GM12878 (cell line): ENCODE measurements around the gene SCNN1A.

Experiments used
- BRCA1 ChIP-seq: IDR thresholded peaks from 2 replicates; pipeline ENCODE4 v1.6.1; 2011; ENCODE audit warnings: low read depth, low read length, improper control_type of control experiment
- CEBPB ChIP-seq, 2 experiments: fragments of 150-350 bp in 1 of 2; IDR thresholded peaks; 2 replicates each; pipeline ENCODE4 v1.6.1; 2012 to 2014; ENCODE audit warnings: low read depth in 2 of 2, low read length in 2 of 2, borderline replicate concordance in 1 of 2, inconsistent platforms in 1 of 2
- CREB1 ChIP-seq: IDR thresholded peaks from 2 replicates; pipeline ENCODE4 v1.6.1; 2012; ENCODE audit warnings: low read depth, mild to moderate bottlenecking, inconsistent platforms
- EGR1 ChIP-seq, 2 experiments: IDR thresholded peaks; 1 replicate in 1 of 2; 2 replicates in 1 of 2; pipeline ENCODE4 v1.6.1; 2011 to 2012; ENCODE audit warnings: low read depth in 2 of 2, low read length in 2 of 2, borderline replicate concordance in 1 of 2, mild to moderate bottlenecking in 1 of 2, moderate library complexity in 1 of 2
- EZH2 ChIP-seq: IDR thresholded peaks from 2 replicates; pipeline ENCODE4 v1.6.1; 2012; ENCODE audit warnings: low read depth, mild to moderate bottlenecking, control low read depth, inconsistent platforms, low read length, borderline replicate concordance; ENCODE audit not compliant: control insufficient read depth
- HDAC6 ChIP-seq: fragments of 200-600 bp; sonication (generic); IDR thresholded peaks from one replicate; pipeline ENCODE4 v1.8.0; 2017; ENCODE audit warnings: antibody characterized with exemption; ENCODE audit not compliant: unreplicated experiment
- MAX ChIP-seq: IDR thresholded peaks from 2 replicates; pipeline ENCODE4 v1.6.1; 2012; ENCODE audit warnings: low read depth, low read length, improper control_type of control experiment
- NR2F1 ChIP-seq: fragments of 450-650 bp; conservative IDR thresholded peaks from 2 replicates; pipeline ENCODE4 v1.6.1; 2017; ENCODE audit warnings: mild to moderate bottlenecking
- POLR2A ChIP-seq: IDR thresholded peaks from 2 replicates; pipeline ENCODE4 v1.6.1; 2011; ENCODE audit warnings: low read depth, mild to moderate bottlenecking, low read length
- POLR2AphosphoS5 ChIP-seq: IDR thresholded peaks from 2 replicates; pipeline ENCODE4 v1.6.1; 2011; ENCODE audit warnings: mild to moderate bottlenecking, low read length, inconsistent platforms
- SMARCA5 ChIP-seq: fragments of 450-650 bp; IDR thresholded peaks from 2 replicates; pipeline ENCODE4 v1.6.1; 2017; ENCODE audit warnings: mild to moderate bottlenecking
- TF ChIP-seq, protein P1 (sequence below), 3 experiments: IDR thresholded peaks in 2 of 3; conservative IDR thresholded peaks in 1 of 3; 2 replicates each; pipeline ENCODE4 v1.5.1; 2011; ENCODE audit warnings: low read depth in 3 of 3, low read length in 3 of 3, mild to moderate bottlenecking in 3 of 3, control low read depth in 2 of 3, moderate library complexity in 2 of 3, inconsistent platforms in 1 of 3, mixed read lengths in 1 of 3; ENCODE audit not compliant: control insufficient read depth in 2 of 3, insufficient read depth in 1 of 3; ENCODE audit errors: extremely low read depth in 1 of 3
- TF ChIP-seq, protein P2 (sequence below): IDR thresholded peaks from 2 replicates; pipeline ENCODE4 v1.6.1; 2012; ENCODE audit warnings: mild to moderate bottlenecking, low read depth, low read length

GRCh38 chr12:6362403-6362802 is 13.0 kb downstream of the SCNN1A start:
- TF ChIP-seq EZH2 (no peak), SMARCA5 (no peak), POLR2AphosphoS5 (no peak), POLR2A (no peak), MAX (no peak), EGR1 (IDR thresholded peaks at IDR 0.05; ENCODE audit: borderline replicate concordance in 1 of 2, low read depth in 2 of 2, low read length in 2 of 2) (no peak), CREB1 (no peak), CEBPB (IDR thresholded peaks at IDR 0.05; ENCODE audit: borderline replicate concordance in 1 of 2, low read depth in 2 of 2, low read length in 2 of 2) (no peak), BRCA1 (no peak), HDAC6 (no peak), NR2F1 (no peak)
- TF ChIP-seq, protein P1, sequence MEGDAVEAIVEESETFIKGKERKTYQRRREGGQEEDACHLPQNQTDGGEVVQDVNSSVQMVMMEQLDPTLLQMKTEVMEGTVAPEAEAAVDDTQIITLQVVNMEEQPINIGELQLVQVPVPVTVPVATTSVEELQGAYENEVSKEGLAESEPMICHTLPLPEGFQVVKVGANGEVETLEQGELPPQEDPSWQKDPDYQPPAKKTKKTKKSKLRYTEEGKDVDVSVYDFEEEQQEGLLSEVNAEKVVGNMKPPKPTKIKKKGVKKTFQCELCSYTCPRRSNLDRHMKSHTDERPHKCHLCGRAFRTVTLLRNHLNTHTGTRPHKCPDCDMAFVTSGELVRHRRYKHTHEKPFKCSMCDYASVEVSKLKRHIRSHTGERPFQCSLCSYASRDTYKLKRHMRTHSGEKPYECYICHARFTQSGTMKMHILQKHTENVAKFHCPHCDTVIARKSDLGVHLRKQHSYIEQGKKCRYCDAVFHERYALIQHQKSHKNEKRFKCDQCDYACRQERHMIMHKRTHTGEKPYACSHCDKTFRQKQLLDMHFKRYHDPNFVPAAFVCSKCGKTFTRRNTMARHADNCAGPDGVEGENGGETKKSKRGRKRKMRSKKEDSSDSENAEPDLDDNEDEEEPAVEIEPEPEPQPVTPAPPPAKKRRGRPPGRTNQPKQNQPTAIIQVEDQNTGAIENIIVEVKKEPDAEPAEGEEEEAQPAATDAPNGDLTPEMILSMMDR (IDR thresholded peaks at IDR 0.05 in 2 of 3, conservative IDR thresholded peaks at IDR 0.05 in 1 of 3; ENCODE audit: control insufficient read depth in 2 of 3, extremely low read depth in 1 of 3, insufficient read depth in 1 of 3, low read depth in 3 of 3, low read length in 3 of 3) = no peak
- TF ChIP-seq, protein P2, sequence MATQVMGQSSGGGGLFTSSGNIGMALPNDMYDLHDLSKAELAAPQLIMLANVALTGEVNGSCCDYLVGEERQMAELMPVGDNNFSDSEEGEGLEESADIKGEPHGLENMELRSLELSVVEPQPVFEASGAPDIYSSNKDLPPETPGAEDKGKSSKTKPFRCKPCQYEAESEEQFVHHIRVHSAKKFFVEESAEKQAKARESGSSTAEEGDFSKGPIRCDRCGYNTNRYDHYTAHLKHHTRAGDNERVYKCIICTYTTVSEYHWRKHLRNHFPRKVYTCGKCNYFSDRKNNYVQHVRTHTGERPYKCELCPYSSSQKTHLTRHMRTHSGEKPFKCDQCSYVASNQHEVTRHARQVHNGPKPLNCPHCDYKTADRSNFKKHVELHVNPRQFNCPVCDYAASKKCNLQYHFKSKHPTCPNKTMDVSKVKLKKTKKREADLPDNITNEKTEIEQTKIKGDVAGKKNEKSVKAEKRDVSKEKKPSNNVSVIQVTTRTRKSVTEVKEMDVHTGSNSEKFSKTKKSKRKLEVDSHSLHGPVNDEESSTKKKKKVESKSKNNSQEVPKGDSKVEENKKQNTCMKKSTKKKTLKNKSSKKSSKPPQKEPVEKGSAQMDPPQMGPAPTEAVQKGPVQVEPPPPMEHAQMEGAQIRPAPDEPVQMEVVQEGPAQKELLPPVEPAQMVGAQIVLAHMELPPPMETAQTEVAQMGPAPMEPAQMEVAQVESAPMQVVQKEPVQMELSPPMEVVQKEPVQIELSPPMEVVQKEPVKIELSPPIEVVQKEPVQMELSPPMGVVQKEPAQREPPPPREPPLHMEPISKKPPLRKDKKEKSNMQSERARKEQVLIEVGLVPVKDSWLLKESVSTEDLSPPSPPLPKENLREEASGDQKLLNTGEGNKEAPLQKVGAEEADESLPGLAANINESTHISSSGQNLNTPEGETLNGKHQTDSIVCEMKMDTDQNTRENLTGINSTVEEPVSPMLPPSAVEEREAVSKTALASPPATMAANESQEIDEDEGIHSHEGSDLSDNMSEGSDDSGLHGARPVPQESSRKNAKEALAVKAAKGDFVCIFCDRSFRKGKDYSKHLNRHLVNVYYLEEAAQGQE = no peak
